Cardiac septum (tissue), 1 donor: ENCODE measurements around the gene KRCC1. TPM values are rescaled to one million over a fixed set of nuclear protein-coding genes. Genes with fewer than 3 reads are reported as not detected.

Source experiments
- DNase-seq: peaks from one replicate; pipeline ENCODE4 v3.0.0-alpha.2; 2020; ENCODE audit warnings: low spot score
- intact Hi-C: fragments of 100-400 bp; cut with DNase I; formaldehyde crosslinking; loops from one replicate; pipeline ENCODE4 v1.14.0; 2022
- total RNA-seq: library from RNA; stranded (reverse); fragmentation: NEBNext Ultra II Directional; extraction: Animal tissue kit (Norgen Biotek cat#: 25700); gene quantifications from one replicate; pipeline ENCODE4 v1.2.1, GENCODE V29; 2021
- donor health status: DM: no; HTN: no; CAD: no.

KRCC1 gene
- total RNA-seq, 1 donor from 2014 or later = 25.2 TPM

DNA sequence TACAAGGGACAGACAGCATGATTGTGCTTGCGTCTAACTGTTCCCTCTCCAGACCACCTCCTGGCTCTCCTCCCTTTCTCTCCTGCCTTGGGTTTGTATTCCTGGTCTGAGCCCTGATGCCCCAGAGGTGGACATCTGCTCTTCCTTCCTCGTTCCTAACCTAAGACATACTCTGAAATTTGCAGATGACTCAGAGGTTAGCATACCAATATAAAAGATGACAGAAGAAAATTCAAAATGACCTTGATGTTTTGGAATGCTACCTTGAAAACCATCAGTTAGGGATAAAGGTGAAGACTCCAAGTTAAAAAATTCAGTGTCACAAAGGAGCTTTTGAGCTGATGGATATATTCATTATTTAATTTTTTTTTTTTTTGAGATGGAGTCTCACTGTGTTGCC is 25.0 kb upstream of the KRCC1 start:
- DNase-seq = no peak
- intact Hi-C loops = no loop called here

DNA sequence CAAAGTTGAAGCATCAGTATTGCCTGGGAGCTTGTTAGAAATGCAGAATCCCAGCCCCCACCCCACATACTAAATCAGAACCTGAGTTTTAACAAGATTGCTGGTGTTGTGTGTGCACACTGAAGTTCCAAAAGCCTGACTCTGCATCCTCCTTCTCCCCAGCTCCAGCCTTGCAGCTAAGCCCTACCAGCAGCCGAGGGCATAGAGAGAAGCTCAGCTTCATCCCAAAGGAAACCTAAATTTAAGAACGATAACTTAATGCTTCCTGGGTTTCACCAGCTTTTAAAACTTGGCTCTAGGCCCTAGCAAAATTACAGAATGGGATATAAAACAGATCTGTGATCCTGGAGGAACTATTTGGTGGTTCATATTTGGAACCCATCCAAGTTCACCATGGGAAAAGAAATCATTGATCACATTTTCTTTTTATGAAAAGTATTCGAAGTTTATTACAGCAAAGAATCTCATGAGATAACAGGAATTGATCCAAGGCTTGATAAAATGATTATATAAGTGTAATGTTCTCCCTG is 23.1 kb upstream of the KRCC1 start:
- intact Hi-C loops = no loop called here
- DNase-seq = no peak

DNA sequence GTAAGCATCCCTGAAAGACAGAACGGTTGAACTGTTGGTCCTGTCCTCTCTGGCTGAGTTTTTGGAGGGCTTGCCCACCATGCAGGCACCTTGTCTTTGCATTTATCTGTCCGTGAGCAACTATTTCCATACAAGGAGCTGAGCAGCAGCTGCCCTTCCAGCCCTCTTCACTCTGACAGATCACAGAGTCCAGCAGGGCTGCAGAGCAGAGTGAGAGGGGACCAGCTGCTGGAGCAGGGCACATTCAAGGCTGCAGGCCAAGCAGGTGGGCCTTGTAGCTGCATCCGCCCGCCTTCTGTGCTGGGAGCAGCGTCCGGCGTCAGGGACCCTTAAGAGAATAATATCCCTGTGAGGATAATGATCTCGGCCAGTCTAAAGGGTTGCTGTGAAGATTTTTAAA is 21.5 kb upstream of the KRCC1 start:
- peak; percentile 77 for DNase-seq

DNA sequence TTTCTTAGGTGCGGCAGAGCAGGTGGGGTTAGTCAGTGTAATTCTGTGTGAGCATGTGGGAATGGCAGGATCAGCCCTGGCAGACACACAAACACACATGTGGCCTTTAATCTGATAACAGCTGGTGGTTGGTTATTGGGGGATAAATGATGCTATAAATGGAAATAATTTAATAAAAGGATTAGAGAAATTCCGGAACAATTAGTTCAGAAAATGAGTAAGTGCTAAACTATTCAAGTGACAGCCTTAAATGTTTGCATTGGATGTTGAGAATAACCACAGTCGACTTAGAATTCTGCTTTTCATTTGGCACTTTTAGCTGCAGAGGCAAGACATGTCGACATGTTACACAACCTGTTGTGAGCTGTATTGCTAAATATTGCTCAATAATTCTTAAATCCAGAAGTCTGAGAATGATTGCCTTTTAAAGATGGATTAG is 19.3 kb upstream of the KRCC1 start:
- intact Hi-C loops = no loop called here

More for the DNA sequence above, 21.5 kb upstream of the KRCC1 start:
- intact Hi-C loops = no loop called here

DNA sequence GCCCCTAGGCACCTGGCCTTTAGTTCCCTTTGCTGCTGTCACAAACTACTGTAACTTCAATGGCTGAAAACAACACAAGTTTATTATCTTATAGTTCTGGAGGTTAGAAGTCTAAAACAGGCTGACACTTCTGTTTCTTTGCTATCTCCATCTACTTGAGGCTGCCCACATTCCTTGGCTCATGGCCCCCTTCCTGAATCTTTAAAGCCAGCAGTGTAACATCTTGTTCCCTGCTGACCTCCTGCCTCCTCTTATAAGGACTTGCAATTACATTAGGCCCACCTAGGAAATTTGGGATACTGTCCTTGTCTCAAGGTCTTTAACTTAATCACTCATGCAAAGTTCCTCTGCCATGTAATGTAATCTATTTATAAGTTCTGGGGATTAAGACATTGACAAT is 18.6 kb upstream of the KRCC1 start:
- no peak for DNase-seq
- intact Hi-C loops = no loop called here

More for the DNA sequence above, 19.3 kb upstream of the KRCC1 start:
- no peak for DNase-seq

DNA sequence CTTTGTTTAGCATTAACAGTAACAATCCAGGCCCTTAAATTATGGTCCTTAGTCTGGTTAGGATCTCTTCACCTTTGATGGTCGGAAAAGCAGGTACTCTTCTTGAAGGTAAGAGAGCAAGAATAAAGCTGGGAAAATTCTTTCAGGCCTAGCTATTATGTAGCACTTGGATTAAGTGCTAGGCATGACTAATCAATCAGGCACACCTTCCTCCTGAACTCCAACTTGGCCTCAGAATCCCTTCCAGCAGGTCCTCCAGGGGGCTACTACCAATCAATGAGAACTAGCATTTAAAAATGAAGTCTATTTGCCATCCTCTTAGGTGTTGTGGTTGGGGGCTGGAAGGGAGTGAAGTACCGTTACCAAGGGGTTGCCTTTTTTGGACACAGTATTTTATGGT is 15.8 kb upstream of the KRCC1 start:
- no peak for DNase-seq
- intact Hi-C loops = no loop called here

DNA sequence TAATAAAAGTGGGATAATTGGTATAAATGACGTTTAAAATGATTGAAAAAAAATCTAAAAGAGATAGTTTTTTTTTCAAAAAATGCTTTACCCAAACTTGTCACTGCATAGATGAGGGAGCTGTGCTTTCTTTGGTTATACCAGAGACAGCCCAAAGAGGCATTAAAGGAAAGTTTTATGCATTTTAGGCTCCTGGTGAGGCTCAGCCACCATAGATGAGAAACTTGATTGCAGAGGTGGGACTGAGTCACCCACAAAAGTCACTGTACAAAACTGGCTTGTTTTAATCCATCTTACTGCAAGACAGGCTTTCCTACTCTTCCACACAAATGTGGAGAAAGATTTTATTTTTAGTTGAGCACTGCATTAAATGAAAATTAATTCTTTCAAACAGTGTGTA is 14.5 kb upstream of the KRCC1 start:
- DNase-seq = no peak
- intact Hi-C loops = no loop called here

DNA sequence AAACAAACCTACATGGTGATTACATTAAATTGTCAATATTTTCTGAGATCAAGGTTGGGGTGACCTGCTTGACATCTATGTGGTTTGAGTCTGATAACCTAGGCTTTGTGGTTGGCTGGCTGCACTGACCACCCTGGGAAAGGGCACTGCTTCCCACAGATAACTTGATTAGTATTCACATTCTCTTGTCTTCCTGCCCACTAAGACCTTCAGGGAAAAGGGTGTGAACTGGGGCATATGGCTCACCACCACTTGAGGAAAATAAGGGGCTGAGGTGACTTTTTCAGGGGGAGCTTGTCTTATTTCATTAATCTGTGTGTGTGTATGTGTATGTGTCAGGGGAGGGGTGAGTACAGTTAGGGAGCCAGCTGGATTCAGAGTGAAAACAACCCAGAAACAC is 13.5 kb upstream of the KRCC1 start:
- no peak for DNase-seq
- intact Hi-C loops = no loop called here

DNA sequence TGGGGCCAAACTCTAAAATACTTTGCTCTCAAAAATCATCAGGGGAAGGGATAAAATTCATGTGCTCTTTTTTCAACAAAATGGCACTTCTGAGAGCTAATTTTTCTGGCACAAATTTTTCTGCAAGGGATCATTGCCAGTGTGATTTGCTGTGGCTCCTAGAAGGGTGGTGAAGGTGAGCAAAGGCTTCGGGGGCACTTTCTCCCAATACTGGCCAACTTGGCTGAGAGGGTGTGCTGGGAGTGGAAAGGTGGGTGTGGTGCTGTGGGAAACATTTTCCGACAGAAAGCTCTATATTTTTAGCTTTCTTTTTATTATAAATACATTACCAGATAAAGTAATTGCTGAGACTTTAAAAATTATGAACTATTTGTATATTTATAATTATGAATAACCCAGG is 12.5 kb upstream of the KRCC1 start:
- intact Hi-C loops = no loop called here
- no peak for DNase-seq

DNA sequence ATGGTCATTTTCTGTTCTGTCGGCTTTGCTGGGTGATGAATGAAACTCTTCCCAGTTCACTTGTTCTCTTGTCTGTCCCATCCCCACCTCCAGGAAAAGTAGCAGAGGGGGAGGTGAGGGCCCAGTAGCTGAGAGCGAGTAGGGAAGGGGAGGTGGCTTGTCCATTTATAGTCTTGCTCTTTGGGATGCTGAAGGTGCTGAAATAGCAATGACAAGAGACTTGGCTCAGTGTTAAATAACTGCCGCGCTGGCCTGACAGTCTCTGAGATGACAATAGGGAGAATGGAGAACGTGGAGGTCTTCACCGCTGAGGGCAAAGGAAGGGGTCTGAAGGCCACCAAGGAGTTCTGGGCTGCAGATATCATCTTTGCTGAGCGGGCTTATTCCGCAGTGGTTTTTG is 12.0 kb upstream of the KRCC1 start, which contains the start of gene SMYD1:
SMYD1 (plus strand) TSS at position 228 of the 400 bp plus-strand sequence; CDS start at position 268, 40 bp downstream.
- intact Hi-C loops = no loop called here
- no peak for DNase-seq

DNA sequence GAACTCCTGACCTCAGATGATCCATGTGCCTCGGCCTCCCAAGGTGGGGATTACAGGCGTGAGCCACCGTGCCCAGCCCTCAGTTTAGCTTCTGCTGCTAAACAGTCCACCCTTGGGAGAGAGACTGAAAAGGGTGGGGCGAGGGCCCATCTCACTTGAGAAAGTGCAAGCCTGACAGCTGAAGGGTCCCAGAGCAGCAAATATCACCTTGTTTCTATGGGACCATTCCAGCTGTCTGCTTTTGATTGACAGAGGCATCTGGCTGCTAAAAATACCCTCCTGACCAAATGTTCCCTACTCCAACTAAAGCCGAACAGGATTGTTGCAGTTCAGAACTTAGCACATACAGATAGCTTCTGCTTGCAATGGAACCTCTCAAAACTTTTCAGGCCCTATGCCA is 11.6 kb upstream of the KRCC1 start:
- intact Hi-C loops = no loop called here
- DNase-seq = no peak

DNA sequence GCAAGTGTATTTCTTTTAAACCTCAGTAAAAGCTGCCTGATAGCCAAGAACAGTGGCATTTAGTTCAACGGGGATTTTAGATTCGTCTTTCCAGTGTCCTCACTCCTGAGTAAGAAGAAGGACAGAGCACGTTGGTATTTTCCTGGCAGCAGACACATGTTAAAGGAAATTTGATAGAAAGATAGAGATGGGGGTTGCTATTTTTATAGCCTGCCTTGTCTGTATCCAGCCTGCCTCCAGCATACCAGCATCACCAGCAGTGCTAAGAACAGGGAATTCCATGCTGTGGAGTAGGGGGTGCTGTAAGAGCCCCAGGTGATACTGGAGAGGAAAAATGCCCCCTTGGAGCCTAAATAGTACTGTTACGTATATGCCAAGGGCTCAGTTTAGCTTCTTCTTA is 11.0 kb upstream of the KRCC1 start:
- no peak for DNase-seq
- intact Hi-C loops = no loop called here

DNA sequence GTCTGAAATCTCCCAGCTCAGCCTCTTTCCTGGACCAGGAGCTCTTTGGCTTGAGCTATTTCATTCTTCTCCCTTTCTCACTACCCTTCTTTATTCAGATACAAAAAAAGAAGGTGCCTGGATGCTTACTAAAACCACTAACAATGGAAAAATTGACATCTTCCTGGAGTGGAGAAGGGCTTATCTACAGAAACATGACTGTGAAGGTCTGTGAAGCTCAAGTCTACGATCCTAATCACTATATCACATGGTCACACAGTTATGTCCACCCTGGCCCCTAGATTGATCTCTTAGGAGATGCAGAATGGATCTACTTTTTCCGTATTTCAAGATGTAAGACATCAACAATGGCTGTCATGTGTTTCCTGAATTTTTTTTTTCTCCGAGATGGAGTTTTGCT is 5.7 kb upstream of the KRCC1 start:
- DNase-seq = no peak
- intact Hi-C loops = loop anchor here (2.0 kb wide), 1 partner anchor 100 kb away; no protein-coding TSS in a partner anchor

DNA sequence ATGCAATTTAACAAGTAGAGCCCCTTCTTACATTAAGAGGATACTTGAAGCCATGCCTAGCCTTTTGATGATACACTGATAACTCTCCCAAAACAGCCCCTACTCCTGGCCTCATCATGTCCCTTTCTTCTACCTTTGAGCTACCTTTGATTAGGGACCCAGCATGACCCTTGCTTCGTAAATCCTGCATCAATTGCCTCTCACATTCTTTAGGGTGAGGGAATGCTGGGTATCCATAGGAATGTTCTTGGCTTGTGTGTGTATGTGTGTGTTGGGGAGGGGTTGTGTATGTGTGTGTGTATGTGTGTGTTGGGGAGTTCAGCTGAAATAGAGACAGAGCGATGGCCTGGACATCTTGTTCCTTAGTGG is 5.3 kb upstream of the KRCC1 start:
- intact Hi-C loops = loop anchor here (2.0 kb wide), 1 partner anchor 100 kb away; no protein-coding TSS in a partner anchor
- DNase-seq = no peak

DNA sequence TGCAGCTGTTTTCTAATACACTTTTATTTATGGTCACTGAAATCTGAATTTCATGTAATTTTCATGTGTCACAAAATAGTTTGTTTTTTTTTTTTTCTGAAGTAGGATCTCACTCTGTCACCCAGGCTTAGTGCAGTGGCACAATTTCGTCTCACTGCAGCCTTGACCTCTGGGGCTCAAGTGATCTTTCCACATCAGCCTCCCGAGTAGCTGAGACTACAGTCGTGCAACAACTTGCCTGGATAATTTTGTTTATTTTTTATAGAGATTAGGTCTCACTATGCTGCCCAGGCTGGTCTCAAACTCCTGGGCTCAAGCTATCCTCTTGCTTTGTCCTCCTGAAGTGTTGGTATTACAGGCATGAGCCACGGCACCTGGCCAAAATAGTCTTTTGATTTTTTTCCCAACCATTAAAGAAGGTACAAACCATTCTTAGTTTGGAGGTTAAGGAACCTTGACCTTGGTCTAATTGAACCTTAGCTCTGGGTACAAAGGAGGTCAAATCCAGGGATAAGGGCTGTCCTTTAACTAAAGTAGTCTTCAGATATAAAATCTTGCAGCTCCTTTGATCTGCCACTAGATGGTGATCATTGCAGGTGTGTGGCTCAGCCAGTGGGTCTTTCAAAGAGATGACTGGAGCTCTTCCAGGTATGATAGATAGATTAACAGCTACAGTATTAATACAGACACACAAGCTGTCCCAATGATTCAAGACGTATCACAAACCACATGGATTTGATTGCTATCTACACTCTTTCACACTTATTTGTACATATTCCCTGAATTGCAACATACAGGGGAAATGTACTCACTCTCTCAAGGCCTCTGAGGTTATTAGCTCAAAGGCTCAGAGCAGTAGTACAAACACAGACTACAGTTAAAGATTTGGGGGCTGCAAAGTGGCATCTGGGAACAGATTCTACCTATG is 4.7 kb upstream of the KRCC1 start:
- no peak for DNase-seq

DNA sequence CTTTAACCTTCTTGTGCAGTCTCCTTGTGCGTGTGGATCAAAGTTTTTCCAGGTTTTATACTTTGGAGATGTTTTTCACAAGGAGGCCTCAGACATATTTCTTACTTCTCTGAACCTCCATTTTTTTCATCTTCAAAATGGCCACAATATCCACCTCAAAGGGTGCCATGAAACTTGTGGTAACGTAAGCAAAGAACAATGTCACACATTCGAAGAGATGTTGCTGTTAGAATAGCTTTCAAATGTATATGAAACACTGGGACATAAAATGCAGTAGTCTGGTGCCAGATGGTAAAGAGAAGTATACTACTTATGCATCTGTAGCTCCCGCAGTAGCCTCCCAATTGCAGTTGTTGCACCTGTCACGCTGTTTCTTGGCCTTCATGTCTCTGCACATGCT is 2.6 kb upstream of the KRCC1 start:
- no peak for DNase-seq
- intact Hi-C loops = no loop called here

More for the DNA sequence above, 4.7 kb upstream of the KRCC1 start:
- intact Hi-C loops = loop anchor here (2.0 kb wide), 1 partner anchor 101 kb away; no protein-coding TSS in a partner anchor

DNA sequence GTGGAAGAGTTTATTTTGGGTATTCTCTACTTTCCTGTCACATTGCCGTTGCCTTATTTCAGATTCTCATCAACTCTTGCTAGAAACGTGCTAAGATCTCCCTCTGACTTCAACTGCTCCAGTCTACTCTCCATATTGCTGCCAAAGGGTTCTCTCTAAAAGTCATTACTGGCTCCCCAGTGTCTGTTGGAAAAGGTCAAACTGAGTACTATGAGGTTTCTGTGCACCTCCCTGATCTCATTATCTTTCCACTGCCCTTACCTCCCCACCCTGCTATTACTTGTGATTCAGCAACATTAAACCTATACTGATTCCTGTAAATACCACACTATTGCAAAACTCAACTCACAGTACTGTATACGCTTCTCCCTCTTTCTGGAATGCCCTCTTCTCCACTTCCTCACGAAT is 1.9 kb upstream of the KRCC1 start:
- no peak for DNase-seq
- intact Hi-C loops = no loop called here

DNA sequence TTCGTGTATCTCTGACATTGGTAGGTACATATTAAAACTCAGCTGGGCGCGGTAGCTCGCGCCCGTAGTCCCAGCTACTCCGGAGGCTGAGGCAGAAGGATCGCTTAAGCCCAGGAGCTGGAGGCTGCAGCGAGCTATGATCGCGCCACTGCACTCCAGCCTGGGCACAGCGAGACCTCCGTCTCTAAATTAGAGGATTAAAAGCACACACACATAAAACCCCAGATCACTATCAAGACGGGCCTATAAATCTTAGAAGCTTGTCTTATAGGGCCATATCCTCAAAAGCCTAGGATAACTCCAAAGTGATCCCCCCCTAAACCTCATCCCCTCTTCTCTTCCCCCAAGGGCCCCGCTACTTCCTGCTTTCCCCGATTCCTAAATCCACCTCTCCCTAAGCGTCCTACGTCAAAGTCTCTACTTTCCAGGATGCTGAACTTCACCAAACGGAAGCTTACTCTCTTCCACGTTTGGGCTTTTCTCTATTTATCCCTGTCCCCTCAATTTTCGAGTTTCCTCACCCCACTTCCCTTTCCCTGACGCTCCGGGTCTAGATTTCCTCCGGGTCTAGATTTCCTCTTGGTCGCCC is 707 bp downstream of the KRCC1 start:
- DNase-seq = no peak
- intact Hi-C loops = no loop called here

DNA sequence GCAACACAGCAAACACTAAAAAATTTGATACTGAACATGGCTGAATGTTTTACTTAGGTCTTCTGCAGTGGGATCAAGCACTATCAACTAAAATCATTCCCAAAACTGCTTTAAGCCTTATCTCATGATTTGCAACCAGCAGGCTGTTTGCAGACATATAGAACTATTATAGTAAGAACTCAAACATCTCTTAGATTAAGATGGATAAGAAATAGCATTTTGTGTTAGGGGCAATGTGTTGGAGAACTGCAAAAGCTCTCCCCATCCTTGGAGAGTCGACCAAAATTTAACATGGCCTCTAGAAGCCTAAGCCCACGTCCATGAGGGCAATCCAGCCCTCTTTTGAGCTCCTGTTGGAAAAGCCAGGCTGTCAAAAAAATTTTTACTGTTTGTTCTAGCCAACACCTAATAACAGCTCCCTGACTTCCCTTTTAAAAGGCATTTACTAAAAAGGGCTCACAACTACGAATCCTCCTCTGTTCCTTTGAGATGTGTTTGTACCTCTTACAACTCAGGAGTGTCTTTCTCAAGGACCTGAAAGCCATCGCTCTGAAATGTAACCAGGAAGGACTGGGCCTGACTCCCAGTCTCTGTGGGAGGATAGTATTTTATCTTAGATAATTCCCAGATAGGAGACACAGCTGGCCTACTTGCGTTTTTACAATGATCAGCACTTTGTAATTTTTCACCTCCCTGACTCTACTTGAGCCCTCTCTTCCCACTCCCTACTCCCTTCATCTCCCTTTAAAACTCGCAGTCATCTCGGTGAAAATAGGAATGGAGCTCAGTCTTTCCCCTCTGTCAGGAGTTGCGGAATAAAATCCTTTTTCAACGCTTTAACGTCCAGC is 1.4 kb downstream of the KRCC1 start:
- intact Hi-C loops = no loop called here
- no peak for DNase-seq

DNA sequence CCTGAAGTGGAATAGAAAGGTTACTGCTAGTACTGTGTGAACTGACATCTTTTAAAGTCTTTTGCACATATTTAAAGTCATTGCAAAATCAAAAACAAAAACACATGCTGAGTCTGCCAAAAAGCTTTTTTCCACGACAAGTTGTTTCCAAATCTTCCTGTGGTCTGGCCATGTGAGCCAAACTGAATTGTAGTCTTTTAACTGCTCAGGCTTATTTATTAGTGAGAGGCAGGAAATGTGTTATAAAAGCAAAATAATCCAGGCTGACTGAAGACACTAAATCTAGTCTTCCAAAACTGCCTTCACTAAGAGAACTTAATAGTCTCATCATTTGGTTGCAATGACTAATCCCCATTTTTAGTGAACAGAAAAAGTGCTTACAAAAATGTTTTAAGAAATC is 2.3 kb downstream of the KRCC1 start:
- DNase-seq = no peak
- intact Hi-C loops = no loop called here
